KMS-11 (cell line): ENCODE measurements around the gene CTRL.

Experiments
- H2AFZ ChIP-seq: fragments of 200-600 bp; sonication (generic); 2 replicates; pipeline ENCODE4 v1.6.1; 2016; ENCODE audit warnings: antibody characterized with exemption, mixed run types, low read depth
- H3K27ac ChIP-seq: fragments of 200-600 bp; sonication (generic); 2 replicates; pipeline ENCODE4 v1.6.1; 2016; ENCODE audit warnings: mild to moderate bottlenecking, mixed run types
- H3K27me3 ChIP-seq: fragments of 200-600 bp; sonication (generic); 2 replicates; pipeline ENCODE4 v1.6.1; 2017; ENCODE audit warnings: mild to moderate bottlenecking, low read depth, mixed run types, moderate library complexity; ENCODE audit not compliant: insufficient read depth
- H3K36me3 ChIP-seq: fragments of 200-600 bp; sonication (generic); 2 replicates; pipeline ENCODE4 v1.6.1; 2017; ENCODE audit warnings: mild to moderate bottlenecking, mixed run types; ENCODE audit not compliant: insufficient read depth
- H3K4me1 ChIP-seq: fragments of 200-600 bp; sonication (generic); 2 replicates; pipeline ENCODE4 v1.6.1; 2016; ENCODE audit warnings: mild to moderate bottlenecking, low read depth, mixed run types; ENCODE audit not compliant: poor library complexity, severe bottlenecking
- H3K4me2 ChIP-seq: fragments of 200-600 bp; sonication (generic); 2 replicates; pipeline ENCODE4 v1.7.0; 2016; ENCODE audit warnings: mild to moderate bottlenecking, mixed run types
- H3K4me3 ChIP-seq: fragments of 200-600 bp; sonication (generic); IDR thresholded peaks from 2 replicates; pipeline ENCODE4 v1.6.1; 2017; ENCODE audit warnings: low read depth, low read length, mixed read lengths; ENCODE audit not compliant: insufficient read depth
- H3K79me2 ChIP-seq: fragments of 200-600 bp; sonication (generic); 2 replicates; pipeline ENCODE4 v1.6.1; 2016; ENCODE audit warnings: low read depth, mixed run types; ENCODE audit not compliant: insufficient read depth
- H3K9ac ChIP-seq: fragments of 200-600 bp; sonication (generic); 2 replicates; pipeline ENCODE4 v1.6.1; 2016; ENCODE audit warnings: mild to moderate bottlenecking, mixed run types
- H4K20me1 ChIP-seq: fragments of 200-600 bp; sonication (generic); 2 replicates; pipeline ENCODE4 v1.6.1; 2016; ENCODE audit warnings: mild to moderate bottlenecking, mixed run types; ENCODE audit not compliant: insufficient read depth
- CTCF ChIP-seq: fragments of 200-600 bp; sonication (generic); conservative IDR thresholded peaks from 2 replicates; pipeline ENCODE4 v1.6.1; 2017; ENCODE audit warnings: low read depth, mild to moderate bottlenecking, antibody characterized with exemption, low read length, moderate library complexity, mixed read lengths

CTRL gene

GRCh38 chr16:67946128-67946569 lies 14.5 kb upstream of the CTRL start:
- H3K36me3 ChIP-seq: no peaks in the 10 kb centered on the region
- H3K4me3 ChIP-seq: no peak overlapping the region
- no peaks in the 10 kb centered on the region for H3K79me2 ChIP-seq
- no peak overlapping the region for H3K4me2 ChIP-seq
- H3K4me1 ChIP-seq: no peaks in the 10 kb centered on the region
- no peaks in the 10 kb centered on the region for H3K27me3 ChIP-seq
- no peak overlapping the region for H2AFZ ChIP-seq
- no peaks in the 10 kb centered on the region for H4K20me1 ChIP-seq
- H3K27ac ChIP-seq: no peak overlapping the region
- H3K9ac ChIP-seq: no peak overlapping the region
- no peak for TF ChIP-seq CTCF

- no peak overlapping the region for H3K27ac ChIP-seq
- H3K9ac ChIP-seq: no peak overlapping the region
- H4K20me1 ChIP-seq: no peaks in the 10 kb centered on the region
- no peak overlapping the region for H3K4me2 ChIP-seq
- H3K4me3 ChIP-seq: no peak overlapping the region
- H3K79me2 ChIP-seq: no peaks in the 10 kb centered on the region
- no peaks in the 10 kb centered on the region for H3K36me3 ChIP-seq
- H3K4me1 ChIP-seq: no peaks in the 10 kb centered on the region
- no peak for TF ChIP-seq CTCF
- no peak overlapping the region for H2AFZ ChIP-seq
- H3K27me3 ChIP-seq: no peaks in the 10 kb centered on the region
Observed at GRCh38 chr16:67945392-67945933, 13.8 kb upstream of the CTRL start.

GRCh38 chr16:67944690-67945391 lies 13.2 kb upstream of the CTRL start:
- Histone ChIP-seq H3K36me3 (no peaks in the 10 kb centered on the region), H3K79me2 (no peaks in the 10 kb centered on the region), H3K4me2 (no peak overlapping the region), H3K4me3 (no peak overlapping the region), H4K20me1 (no peaks in the 10 kb centered on the region), H2AFZ (no peak overlapping the region), H3K27ac (no peak overlapping the region), H3K4me1 (no peaks in the 10 kb centered on the region), H3K27me3 (no peaks in the 10 kb centered on the region), H3K9ac (no peak overlapping the region)
- TF ChIP-seq CTCF: no peak

- Histone ChIP-seq H3K9ac (no peak within 1 kb of the TSS), H3K4me1 (no peaks in the 10 kb centered on the region), H3K79me2 (no peaks in the 10 kb centered on the region), H3K4me2 (no peak within 1 kb of the TSS), H3K36me3 (no peaks in the 10 kb centered on the region), H2AFZ (no peak within 1 kb of the TSS), H3K27ac (no peak within 1 kb of the TSS), H3K27me3 (no peaks in the 10 kb centered on the region), H4K20me1 (no peaks in the 10 kb centered on the region), H3K4me3 (no peak within 1 kb of the TSS)
- no peak for TF ChIP-seq CTCF
Observed at GRCh38 chr16:67943619-67944504, 12.2 kb upstream of the CTRL start, which contains the start of gene LCAT. Gene LCAT, minus strand, starts transcription at chr16:67944120. Its CDS starts 19 bp downstream, at chr16:67944101.
